Stimulated activated naive B cell treated with anti-CD40 and anti-IgM and Interleukin-4, amounts not matched to agents 10 μg/mL and 1 μg/mL and 100 μg/mL, for 72 hours (primary cell): ENCODE results near the gene TMPRSS3.
"Not testable (repeated sequence)": the region's sequence is repeated elsewhere in the genome, so short reads cannot be mapped to it uniquely, and the experiment has no call there.

ENCODE experiments used
- ATAC-seq, 2 donors: fragments of 150-1000 bp; cut with Tn5 transposase; replicated peaks; 2 replicates each; pipeline ENCODE4 v1.10.0; 2021; ENCODE audit warnings: moderate library complexity in 1 of 2
- DNase-seq: peaks from one replicate; pipeline ENCODE4 v3.0.0; 2021
- H3K27ac Mint-ChIP-seq: one replicate; pipeline ENCODE4 v1.8.0; 2022; ENCODE audit warnings: mild to moderate bottlenecking, mixed read lengths
- H3K27me3 Mint-ChIP-seq, 2 donors: one replicate each; pipeline ENCODE4 v1.8.0; 2022; ENCODE audit warnings: mixed read lengths in 2 of 2
- H3K36me3 Mint-ChIP-seq, 2 donors: one replicate each; pipeline ENCODE4 v1.8.0; 2022; ENCODE audit warnings: mixed read lengths in 2 of 2, mild to moderate bottlenecking in 1 of 2
- H3K4me1 Mint-ChIP-seq, 2 donors: one replicate each; pipeline ENCODE4 v1.8.0; 2022; ENCODE audit warnings: mixed read lengths in 2 of 2, mild to moderate bottlenecking in 1 of 2
- H3K4me3 Mint-ChIP-seq, 2 donors: one replicate each; pipeline ENCODE4 v1.8.0; 2022; ENCODE audit warnings: mild to moderate bottlenecking in 2 of 2, mixed read lengths in 2 of 2, moderate library complexity in 1 of 2
- H3K9me3 Mint-ChIP-seq, 2 donors: one replicate each; pipeline ENCODE4 v1.8.0; 2022; ENCODE audit warnings: mixed read lengths in 2 of 2, mild to moderate bottlenecking in 1 of 2

The TMPRSS3 gene

DNA sequence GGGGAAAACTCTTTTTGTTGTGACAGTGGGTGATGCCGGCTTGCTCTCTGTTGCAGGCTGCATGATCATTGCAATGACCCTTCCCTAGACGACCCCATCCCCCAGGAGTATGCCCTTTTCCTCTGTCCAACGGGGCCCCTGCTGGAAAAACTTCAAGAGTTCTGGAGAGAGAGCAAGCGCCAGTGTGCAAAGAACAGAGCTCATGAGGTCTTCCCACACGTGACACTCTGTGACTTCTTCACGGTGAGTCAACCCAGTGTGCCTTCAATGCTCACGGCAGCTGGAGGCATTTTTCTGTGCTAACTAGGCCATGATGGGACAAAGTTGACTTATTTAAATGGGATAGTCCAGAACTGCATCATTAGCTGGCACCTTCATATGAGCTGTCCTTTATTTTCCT, 13.5 kb upstream of the TMPRSS3 start:
- no peaks in the 10 kb centered on the region for H3K9me3 Mint-ChIP-seq
- H3K4me3 Mint-ChIP-seq = no peak overlapping the region
- no peaks in the 10 kb centered on the region for H3K36me3 Mint-ChIP-seq
- H3K4me1 Mint-ChIP-seq = peaks cover 9 to 12% of the 10 kb centered on the region in 2 donors
- no peak for DNase-seq
- no peak overlapping the region for H3K27ac Mint-ChIP-seq
- ATAC-seq = no peak
- peaks cover 0 to 3% of the 10 kb centered on the region in 2 donors for H3K27me3 Mint-ChIP-seq

DNA sequence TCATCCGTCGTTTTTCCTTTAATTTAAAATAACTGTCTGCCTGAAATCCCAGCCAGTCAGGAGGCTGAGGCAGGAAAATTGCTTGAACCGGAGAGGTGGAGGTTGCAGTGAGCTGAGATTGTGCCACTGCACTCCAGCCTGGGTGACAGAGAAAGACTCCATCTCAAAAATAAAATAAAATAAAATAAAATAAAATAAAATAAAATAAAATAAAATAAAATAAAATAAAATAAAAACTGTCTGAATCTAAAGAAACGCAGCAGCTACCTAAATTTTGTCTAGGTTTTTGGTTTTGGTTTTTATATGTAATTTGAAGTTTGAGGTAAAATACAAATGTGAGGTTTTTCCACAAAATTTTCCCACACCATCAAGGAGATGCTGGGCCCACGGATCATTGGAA, 12.9 kb upstream of the TMPRSS3 start:
- not testable (repeated sequence) for H3K27ac Mint-ChIP-seq, H3K9me3 Mint-ChIP-seq, H3K4me3 Mint-ChIP-seq, DNase-seq, H3K4me1 Mint-ChIP-seq, H3K27me3 Mint-ChIP-seq, H3K36me3 Mint-ChIP-seq, ATAC-seq

DNA sequence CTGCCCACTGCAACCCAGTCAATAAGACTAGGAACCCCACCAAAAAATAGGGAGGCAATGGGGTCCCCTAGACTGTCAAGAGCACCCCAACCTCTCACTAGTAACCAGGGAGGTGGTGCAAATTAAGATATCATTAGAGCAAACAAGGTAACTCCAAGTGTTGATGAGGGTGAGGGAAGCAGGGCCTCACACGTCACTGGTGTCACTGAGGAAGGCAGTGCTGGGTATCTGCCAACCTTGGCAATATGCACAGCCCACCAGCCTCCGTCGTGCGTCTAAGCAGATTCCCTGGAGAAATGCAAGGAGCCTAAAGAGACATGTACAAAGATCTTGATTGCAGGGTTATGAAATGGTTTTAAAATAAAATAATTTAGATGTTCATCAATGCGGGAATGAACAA, 11.6 kb upstream of the TMPRSS3 start:
- Mint-ChIP-seq H3K9me3 (no peaks in the 10 kb centered on the region), H3K4me3 (no peak overlapping the region), H3K36me3 (no peaks in the 10 kb centered on the region), H3K27ac (no peak overlapping the region), H3K4me1 (peaks cover 2 to 5% of the 10 kb centered on the region in 2 donors), H3K27me3 (peaks cover 0 to 3% of the 10 kb centered on the region in 2 donors)
- DNase-seq (no peak), ATAC-seq (no peak)

DNA sequence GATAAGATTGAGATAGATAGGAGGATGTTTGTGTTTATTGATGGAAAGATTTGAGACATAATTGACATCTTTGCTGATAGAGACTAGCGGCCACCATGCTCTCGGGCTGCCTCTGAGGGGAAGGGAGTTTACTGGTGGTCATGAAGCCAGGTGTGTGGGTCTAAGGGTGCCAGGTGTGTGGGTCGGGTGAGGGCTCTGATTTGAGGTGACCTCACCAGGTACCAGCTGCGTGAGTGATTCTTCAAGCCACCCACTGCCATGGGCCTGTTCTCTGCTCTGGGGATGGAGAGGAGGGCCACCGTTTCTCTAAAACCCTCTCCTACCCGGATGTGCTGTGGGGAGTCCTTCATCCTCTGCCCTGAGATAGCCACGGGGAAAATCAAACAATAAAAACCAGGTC, 11.0 kb upstream of the TMPRSS3 start:
- DNase-seq (no peak), ATAC-seq (no peak)
- peaks cover 4 to 5% of the 10 kb centered on the region in 2 donors for H3K4me1 Mint-ChIP-seq
- no peak overlapping the region for H3K27ac Mint-ChIP-seq
- H3K36me3 Mint-ChIP-seq = peaks cover 2% of the 10 kb centered on the region in 2 donors
- no peak overlapping the region for H3K4me3 Mint-ChIP-seq
- H3K9me3 Mint-ChIP-seq = peaks cover 2 to 4% of the 10 kb centered on the region in 2 donors
- peaks cover 0 to 3% of the 10 kb centered on the region in 2 donors for H3K27me3 Mint-ChIP-seq

- H3K27ac Mint-ChIP-seq = no peak overlapping the region
- H3K9me3 Mint-ChIP-seq = peaks cover 7 to 9% of the 10 kb centered on the region in 2 donors
- no peak for ATAC-seq
- peaks cover 0 to 3% of the 10 kb centered on the region in 2 donors for H3K27me3 Mint-ChIP-seq
- no peak for DNase-seq
- H3K4me3 Mint-ChIP-seq = no peak overlapping the region
- peaks cover 6 to 7% of the 10 kb centered on the region in 2 donors for H3K36me3 Mint-ChIP-seq
- H3K4me1 Mint-ChIP-seq = peaks cover 5 to 6% of the 10 kb centered on the region in 2 donors
These were observed 10.4 kb upstream of the TMPRSS3 start for GRCh38 chr21:42406201-42406621.

DNA sequence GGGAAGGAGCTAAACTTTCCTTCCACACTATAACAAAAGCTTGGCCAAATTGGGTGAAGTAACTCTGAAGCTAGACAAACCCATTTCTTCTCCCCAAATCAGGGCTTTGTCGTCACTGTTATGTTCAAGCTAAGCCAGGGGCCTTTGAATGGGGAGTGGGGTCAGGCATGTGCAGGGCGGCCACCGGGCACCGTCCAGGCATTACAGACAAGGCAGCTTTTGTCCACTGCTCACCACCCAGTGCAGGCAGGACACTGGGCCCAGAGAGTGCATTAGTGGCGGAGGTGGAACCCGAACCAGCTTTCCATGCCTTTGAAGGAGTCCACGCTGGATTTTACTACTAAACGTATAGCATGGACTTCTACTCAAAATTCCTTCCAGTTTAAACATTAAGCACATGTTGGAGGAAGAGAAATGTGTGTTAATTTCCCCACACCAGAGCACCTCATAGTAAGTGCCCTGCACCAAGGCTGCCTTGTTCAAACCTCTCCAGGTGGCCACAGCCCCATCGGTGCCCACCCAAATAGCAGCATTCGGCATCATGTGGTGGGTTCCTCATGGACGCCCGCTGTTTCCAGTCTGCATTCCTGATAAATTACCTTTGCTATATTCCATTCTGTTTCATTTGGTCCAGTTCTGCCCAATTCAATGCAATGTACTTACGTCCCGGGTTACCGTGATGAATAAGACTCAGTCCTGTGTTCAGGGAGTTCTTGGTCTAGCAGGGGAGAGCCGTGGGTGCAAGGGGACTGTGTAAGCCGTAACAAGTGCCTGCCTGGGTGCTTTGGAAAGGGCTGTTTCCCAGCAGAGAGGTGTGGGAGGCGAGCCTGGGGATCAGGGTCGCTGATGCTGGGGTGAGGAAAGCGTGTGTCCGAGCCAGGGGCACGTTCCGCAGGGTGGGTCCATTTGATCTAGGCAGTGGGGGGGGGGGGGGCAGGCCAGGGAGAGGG, 9.5 kb upstream of the TMPRSS3 start:
- no peak for DNase-seq
- H3K9me3 Mint-ChIP-seq = peaks cover 7 to 9% of the 10 kb centered on the region in 2 donors
- H3K36me3 Mint-ChIP-seq = peaks cover 6 to 7% of the 10 kb centered on the region in 2 donors
- H3K27me3 Mint-ChIP-seq = peaks cover 0 to 3% of the 10 kb centered on the region in 2 donors
- ATAC-seq = no peak
- no peak overlapping the region for H3K4me3 Mint-ChIP-seq
- H3K4me1 Mint-ChIP-seq = peaks cover 5 to 7% of the 10 kb centered on the region in 2 donors
- no peak overlapping the region for H3K27ac Mint-ChIP-seq

GRCh38 chr21:42404539-42404938, 8.7 kb upstream of the TMPRSS3 start:
- ATAC-seq (no peak), DNase-seq (no peak)
- Mint-ChIP-seq H3K4me1 (peaks cover 5 to 9% of the 10 kb centered on the region in 2 donors), H3K4me3 (no peak overlapping the region), H3K27me3 (peaks cover 0 to 3% of the 10 kb centered on the region in 2 donors), H3K36me3 (peaks cover 6 to 7% of the 10 kb centered on the region in 2 donors), H3K27ac (no peak overlapping the region), H3K9me3 (peaks cover 7 to 9% of the 10 kb centered on the region in 2 donors)

DNA sequence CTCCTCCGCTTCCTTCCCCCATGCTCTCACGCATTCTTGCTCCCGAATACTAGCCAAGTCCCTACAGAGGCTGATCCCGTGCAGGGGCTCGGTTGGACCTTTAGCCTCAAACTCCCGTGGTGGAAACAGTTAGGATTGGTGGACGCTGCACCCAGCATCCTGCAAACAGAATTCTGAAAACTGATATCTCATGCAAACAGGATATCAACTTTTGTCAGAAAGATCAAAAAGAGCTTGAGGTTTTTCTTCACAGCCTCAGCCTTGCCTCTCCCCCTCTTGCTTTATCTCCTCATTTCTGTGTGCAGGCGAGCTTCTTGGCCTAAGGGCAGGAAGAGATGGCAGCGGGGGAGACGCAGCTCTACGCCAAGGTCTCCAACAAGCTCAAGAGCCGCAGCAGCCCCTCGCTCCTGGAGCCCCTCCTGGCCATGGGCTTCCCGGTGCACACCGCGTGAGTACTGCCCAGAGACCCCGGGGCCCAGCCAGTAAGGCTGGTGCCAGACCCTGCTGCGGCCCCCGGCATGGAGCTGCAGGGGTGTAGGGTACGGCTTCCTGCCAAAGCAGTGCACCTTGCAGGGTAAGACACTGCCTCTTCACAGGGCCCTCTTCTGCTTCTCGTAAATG, 7.9 kb upstream of the TMPRSS3 start, which contains the start of gene UBASH3A:
Gene UBASH3A, plus strand, starts transcription at position 292 of the 621 bp plus-strand sequence. Its CDS starts 44 bp downstream, at position 336.
- DNase-seq = no peak
- no peak within 1 kb of the TSS for H3K27ac Mint-ChIP-seq
- peaks cover 6 to 7% of the 10 kb centered on the region in 2 donors for H3K36me3 Mint-ChIP-seq
- peaks cover 7 to 9% of the 10 kb centered on the region in 2 donors for H3K9me3 Mint-ChIP-seq
- no peak within 1 kb of the TSS for H3K4me3 Mint-ChIP-seq
- H3K4me1 Mint-ChIP-seq = peaks cover 6 to 9% of the 10 kb centered on the region in 2 donors
- H3K27me3 Mint-ChIP-seq = peaks cover 0 to 3% of the 10 kb centered on the region in 2 donors
- no peak for ATAC-seq

DNA sequence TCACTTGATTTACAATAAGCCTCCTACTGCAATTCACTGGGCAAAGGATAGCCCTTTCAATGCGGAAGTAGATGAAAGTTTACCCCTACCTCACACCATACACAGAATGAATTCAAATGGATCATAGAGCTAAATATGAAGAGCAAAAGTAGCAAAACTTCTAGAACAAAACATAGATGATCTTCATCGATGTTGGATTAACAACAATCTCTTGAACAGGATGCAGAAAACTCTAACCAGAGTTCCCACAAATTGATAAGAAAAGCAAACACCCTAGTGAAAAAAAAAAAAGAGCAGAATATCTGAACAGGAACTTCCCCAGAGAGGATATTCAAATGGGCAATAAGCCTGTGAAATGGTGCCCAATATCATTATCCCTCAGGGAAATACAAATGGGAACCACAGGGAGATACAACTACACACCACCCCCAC, 6.0 kb upstream of the TMPRSS3 start:
- H3K4me1 Mint-ChIP-seq = peaks cover 23 to 25% of the 10 kb centered on the region in 2 donors
- H3K27ac Mint-ChIP-seq = no peak overlapping the region
- no peak overlapping the region for H3K4me3 Mint-ChIP-seq
- ATAC-seq = no peak
- H3K9me3 Mint-ChIP-seq = peaks cover 7 to 9% of the 10 kb centered on the region in 2 donors
- H3K27me3 Mint-ChIP-seq = peaks cover 0 to 7% of the 10 kb centered on the region in 2 donors
- H3K36me3 Mint-ChIP-seq = peaks cover 6 to 7% of the 10 kb centered on the region in 2 donors
- no peak for DNase-seq

GRCh38 chr21:42401154-42401553, 5.3 kb upstream of the TMPRSS3 start:
- Mint-ChIP-seq H3K4me3 (no peak overlapping the region), H3K9me3 (peaks cover 7 to 9% of the 10 kb centered on the region in 2 donors), H3K36me3 (peaks cover 6 to 7% of the 10 kb centered on the region in 2 donors), H3K27ac (no peak overlapping the region), H3K27me3 (peaks cover 0 to 7% of the 10 kb centered on the region in 2 donors), H3K4me1 (peaks cover 23 to 25% of the 10 kb centered on the region in 2 donors)
- DNase-seq = no peak
- no peak for ATAC-seq

GRCh38 chr21:42400525-42400924, 4.7 kb upstream of the TMPRSS3 start:
- ATAC-seq = peak in 1 of 2 donors; percentile 34
- H3K27me3 Mint-ChIP-seq = peaks cover 0 to 5% of the 10 kb centered on the region in 2 donors
- no peak overlapping the region for H3K27ac Mint-ChIP-seq
- H3K4me3 Mint-ChIP-seq = no peak overlapping the region
- H3K4me1 Mint-ChIP-seq = peaks cover 23 to 25% of the 10 kb centered on the region in 2 donors
- H3K36me3 Mint-ChIP-seq = peaks cover 6 to 7% of the 10 kb centered on the region in 2 donors
- DNase-seq = no peak
- H3K9me3 Mint-ChIP-seq = peaks cover 7 to 9% of the 10 kb centered on the region in 2 donors

- Mint-ChIP-seq H3K36me3 (peaks cover 6 to 7% of the 10 kb centered on the region in 2 donors), H3K4me3 (no peak overlapping the region), H3K4me1 (peaks cover 25 to 37% of the 10 kb centered on the region in 2 donors), H3K9me3 (peaks cover 7 to 9% of the 10 kb centered on the region in 2 donors), H3K27me3 (peaks cover 0 to 4% of the 10 kb centered on the region in 2 donors), H3K27ac (peak overlapping the region; percentile 21)
- DNase-seq (no peak), ATAC-seq (no peak)
These were observed 2.7 kb upstream of the TMPRSS3 start for GRCh38 chr21:42398436-42399028.

DNA sequence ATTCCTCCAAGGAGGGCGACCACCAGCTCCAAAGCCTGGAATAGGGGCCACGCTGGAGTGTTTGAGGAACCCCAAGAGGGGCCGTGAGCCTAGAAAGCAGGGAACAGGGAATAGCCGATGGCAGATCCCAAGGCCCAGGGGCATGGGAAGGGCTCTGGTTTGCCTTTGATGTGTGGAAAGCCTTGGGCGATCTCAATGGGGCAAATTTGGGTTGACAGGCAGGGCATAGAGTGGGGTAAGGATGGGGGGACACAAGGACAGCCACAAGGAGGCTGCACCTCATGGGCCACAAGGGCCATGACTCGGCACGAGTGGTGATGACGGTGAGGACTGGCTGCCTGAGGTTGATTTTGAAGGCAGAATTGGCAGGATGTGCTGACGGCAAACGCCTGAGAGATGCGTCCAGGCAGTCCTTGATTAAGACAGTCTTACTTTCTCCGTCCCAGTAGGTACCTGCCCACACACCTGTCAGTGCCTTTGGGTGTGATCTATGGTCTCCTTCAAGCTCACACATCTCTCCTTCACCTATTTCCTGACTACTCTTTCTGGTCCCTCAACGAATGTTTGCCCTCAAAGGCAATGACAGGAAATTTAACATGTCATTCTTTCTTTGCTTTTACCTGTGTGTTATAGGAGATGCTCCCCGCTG, 2.0 kb upstream of the TMPRSS3 start:
- peaks cover 6 to 7% of the 10 kb centered on the region in 2 donors for H3K36me3 Mint-ChIP-seq
- no peak overlapping the region for H3K4me3 Mint-ChIP-seq
- H3K27ac Mint-ChIP-seq = peak overlapping the region; percentile 88
- peaks cover 0 to 4% of the 10 kb centered on the region in 2 donors for H3K27me3 Mint-ChIP-seq
- no peak for DNase-seq
- H3K4me1 Mint-ChIP-seq = peaks cover 29 to 42% of the 10 kb centered on the region in 2 donors
- no peak for ATAC-seq
- peaks cover 7 to 9% of the 10 kb centered on the region in 2 donors for H3K9me3 Mint-ChIP-seq
